ENCODE results near the gene GPR137.
"Not testable (repeated sequence)": the region's sequence is repeated elsewhere in the genome, so short reads cannot be mapped to it uniquely, and the experiment has no call there.

GPR137 gene

GRCh38 chr11:64321026-64321425, 35.4 kb downstream of the GPR137 start:
- no peak for DNase-seq (ENCODE audit: low read depth)

GRCh38 chr11:64321533-64321932, 35.9 kb downstream of the GPR137 start:
- DNase-seq (ENCODE audit: low read depth): no peak

DNA sequence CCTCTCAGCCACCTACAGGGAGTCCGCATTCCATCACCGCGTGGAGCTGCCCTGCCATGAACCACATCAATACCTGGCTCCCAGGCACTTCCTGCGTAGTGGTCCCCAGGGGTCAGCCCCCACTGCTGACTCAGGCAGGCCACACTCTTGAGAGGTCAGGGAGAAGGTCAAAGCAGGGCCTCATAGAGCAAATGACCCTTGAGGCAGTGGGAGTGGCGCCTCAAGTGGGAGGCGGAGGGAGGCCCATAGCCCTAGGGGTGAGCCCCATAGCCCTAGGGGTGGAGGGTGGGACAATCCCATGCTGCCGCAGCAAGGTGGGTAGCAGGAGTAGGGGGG, 37.2 kb downstream of the GPR137 start:
- no peak for DNase-seq (ENCODE audit: low read depth)

GRCh38 chr11:64323373-64323772, 37.7 kb downstream of the GPR137 start:
- DNase-seq (ENCODE audit: low read depth): no peak

DNA sequence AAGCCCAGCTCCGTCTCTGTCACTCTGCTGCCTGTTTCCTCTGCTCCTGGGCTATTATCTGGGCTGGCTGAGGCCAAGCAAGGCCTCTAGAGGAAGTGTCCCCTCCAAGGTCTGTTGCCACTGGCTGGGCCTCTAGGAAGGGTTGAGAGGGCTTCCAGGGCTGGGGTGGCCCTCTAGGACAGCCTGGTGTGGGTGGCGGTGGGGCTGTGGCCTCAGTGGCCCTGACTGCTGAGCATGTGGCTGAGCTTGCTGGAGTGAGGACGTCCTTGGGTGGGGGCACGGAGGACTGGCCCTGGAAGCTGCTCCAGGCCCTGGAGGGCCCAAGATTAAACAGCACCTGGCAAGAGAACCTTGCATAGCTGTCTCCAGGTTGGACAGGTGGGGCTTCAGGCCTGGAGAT, 38.3 kb downstream of the GPR137 start:
- not testable (repeated sequence) for DNase-seq (ENCODE audit: low read depth)

GRCh38 chr11:64324692-64325469, 39.2 kb downstream of the GPR137 start:
- no peak for DNase-seq (ENCODE audit: low read depth)

GRCh38 chr11:64327375-64327774, 41.7 kb downstream of the GPR137 start:
- no peak for DNase-seq (ENCODE audit: low read depth)

- no peak for DNase-seq (ENCODE audit: low read depth)
These were observed 42.3 kb downstream of the GPR137 start for GRCh38 chr11:64327993-64328392.

GRCh38 chr11:64330888-64331287, 45.2 kb downstream of the GPR137 start:
- DNase-seq (ENCODE audit: low read depth): no peak

DNA sequence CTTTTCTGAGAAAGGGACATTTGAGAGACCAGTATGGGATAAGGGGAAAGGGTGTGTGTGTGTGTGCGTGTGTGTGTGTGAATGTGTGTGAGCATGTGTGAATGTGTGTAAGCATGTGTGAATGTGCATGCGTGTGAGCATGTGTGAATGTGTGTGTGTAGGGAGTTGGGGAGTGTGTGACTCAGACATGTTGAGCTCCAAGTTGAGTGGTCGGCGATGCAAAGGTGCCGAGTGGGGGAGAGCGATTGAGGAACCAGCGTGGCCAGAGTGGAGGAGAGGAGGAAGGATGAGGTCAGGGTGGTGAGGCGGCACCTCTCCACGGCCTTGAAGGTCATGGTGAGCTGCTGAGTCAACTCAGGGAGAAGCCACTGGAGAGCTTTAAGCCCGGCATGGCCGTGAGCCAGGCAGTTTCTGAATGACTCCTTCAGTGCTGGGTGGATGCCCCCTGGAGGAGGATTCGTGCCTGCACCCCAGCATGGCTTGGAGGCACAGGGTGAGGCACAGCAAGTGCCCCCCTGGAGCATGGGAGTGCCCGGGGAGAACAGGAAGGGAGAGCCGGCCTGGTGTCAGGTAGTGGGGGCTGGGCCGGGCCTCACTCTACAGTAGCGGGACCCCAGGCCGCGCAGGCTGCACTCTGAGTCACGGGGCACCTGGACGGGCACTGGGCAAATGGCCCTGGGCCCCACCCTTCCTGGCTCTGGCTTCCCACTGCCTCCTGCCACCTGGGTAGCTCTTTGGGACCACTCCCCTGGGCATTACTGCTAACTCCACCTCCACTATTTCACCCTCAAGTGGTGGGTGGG, 46.1 kb downstream of the GPR137 start:
- peak; percentile 79 for DNase-seq (ENCODE audit: low read depth)

DNA sequence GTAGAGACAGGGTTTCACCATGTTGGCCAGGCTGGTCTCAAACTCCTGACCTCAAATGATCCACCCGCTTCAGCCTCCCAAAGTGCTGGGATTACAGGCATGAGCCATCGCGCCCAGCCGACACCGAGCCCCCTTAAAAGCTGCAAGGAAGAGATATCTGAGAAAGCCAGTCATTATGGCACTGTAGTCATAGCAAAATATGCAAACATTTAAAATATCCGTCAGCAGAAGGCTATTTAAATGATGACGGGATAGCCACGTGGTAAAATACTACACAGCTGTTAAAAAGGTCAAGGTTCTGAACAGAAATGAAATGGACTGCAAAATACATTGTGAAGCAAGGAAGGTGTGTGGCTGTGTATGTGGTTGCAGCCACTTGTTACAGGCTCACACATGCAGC, 47.9 kb downstream of the GPR137 start:
- no peak for DNase-seq (ENCODE audit: low read depth)

DNA sequence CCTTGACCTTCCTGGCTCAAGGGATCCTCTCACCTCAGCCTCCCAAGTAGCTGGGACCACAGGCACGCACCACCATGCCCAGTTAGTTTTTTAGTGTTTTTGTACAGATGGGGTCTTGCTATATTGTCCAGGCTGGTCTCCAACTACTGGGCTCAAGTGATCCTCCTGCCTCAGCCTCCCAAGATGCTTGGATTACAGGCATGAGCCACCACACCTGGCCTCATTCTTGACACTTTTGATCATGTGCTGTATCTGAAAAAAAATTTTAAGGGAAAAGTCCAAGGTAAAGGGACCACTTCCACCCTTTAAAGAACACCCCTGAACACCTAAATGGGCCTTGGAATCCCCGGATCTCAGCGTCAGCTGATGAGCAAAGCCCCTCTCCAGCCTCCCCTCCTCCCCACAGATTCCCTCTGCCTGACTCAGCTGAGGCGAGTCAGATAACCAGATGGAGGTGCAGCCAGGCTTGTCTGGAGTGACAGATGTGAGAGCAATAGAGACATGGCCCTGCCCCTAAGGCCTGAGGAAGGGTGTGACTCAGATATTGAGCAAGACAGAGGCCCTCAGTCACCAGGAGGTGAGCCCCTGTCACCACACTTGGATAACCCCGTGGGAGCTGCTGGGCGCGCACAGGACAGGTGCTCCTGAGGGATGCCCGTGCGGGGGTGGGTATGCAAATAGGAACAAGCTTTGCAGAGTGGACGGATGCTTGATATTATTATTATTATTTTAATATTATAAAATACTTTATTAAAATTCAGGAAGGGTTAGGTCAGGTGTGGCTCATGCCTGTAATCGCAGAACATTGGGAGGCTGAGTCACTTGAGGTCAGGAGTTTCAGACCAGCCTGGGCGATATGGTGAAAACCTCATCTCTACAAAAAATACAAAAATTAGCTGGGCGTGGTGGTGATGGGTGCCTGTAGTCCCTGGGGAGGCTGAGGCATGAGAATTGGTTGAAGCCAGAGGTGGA, 49.4 kb downstream of the GPR137 start:
- DNase-seq (ENCODE audit: low read depth): peak; percentile 62

- no peak for DNase-seq (ENCODE audit: low read depth)
These were observed 52.0 kb downstream of the GPR137 start for GRCh38 chr11:64337538-64338249.

GRCh38 chr11:64338716-64339115, 53.1 kb downstream of the GPR137 start:
- DNase-seq (ENCODE audit: low read depth): no peak
